Esophagus squamous epithelium (tissue), 5 donors: Measurements from ENCODE around the gene P4HB. TPM values are rescaled to one million over a fixed set of nuclear protein-coding genes. Genes with fewer than 3 reads are reported as not detected.

ENCODE experiments used
- DNase-seq: peaks from one replicate; lab custom pipeline; 2025; lab: John Stamatoyannopoulos, UW
- H3K27ac ChIP-seq, 4 donors: fragments of 200-600 bp; sonication (generic); one replicate each; pipeline ENCODE4 v1.5.1; 2016 to 2019; ENCODE audit warnings: mild to moderate bottlenecking in 1 of 4
- H3K27me3 ChIP-seq, 4 donors: fragments of 200-600 bp; sonication (generic); 1 replicate in 3 of 4; 2 replicates in 1 of 4; pipeline versions ENCODE4 v1.5.1 to v1.6.0; 2017 to 2021; ENCODE audit warnings: antibody characterized with exemption in 1 of 4
- H3K36me3 ChIP-seq, 3 donors: fragments of 200-600 bp; sonication (generic); one replicate each; pipeline ENCODE4 v1.5.1; 2016 to 2019
- H3K4me1 ChIP-seq, 3 donors: fragments of 200-600 bp; sonication (generic); one replicate each; pipeline ENCODE4 v1.5.1; 2017 to 2019
- H3K4me3 ChIP-seq, 4 donors: fragments of 200-600 bp; sonication (generic); 1 replicate in 3 of 4; 2 replicates in 1 of 4; pipeline ENCODE4 v1.5.1; 2016 to 2019; ENCODE audit warnings: mild to moderate bottlenecking in 2 of 4, moderate library complexity in 1 of 4
- H3K9me3 ChIP-seq, 3 donors: fragments of 200-600 bp; sonication (generic); one replicate each; pipeline ENCODE4 v1.5.1; 2016 to 2019
- POLR2A ChIP-seq, 4 donors: fragments of 450-650 bp; IDR thresholded peaks; one replicate each; pipeline ENCODE4 v1.6.1; 2017; ENCODE audit warnings: antibody characterized with exemption in 4 of 4, mild to moderate bottlenecking in 4 of 4, moderate library complexity in 3 of 4
- WGBS, 2 donors: methylation state at CpG; one replicate each; pipeline ENCODE4 v1.1.5; 2018; 5-methylcytosine and 5-hydroxymethylcytosine counted together
- intact Hi-C: fragments of 100-400 bp; cut with DNase I; formaldehyde crosslinking; loops from one replicate; pipeline ENCODE4 v1.15.0; 2022
- total RNA-seq, 4 donors: library from RNA; depleted of rRNA; stranded (reverse); fragments of >200 nt; gene quantifications; one replicate each; pipeline ENCODE4 v1.1.0, GENCODE V29; 2016
- TF ChIP-seq, protein P1 (sequence below), 6 experiments: fragments of 450-650 bp in 4 of 6; fragments of 200-600 bp in 2 of 6; sonication (generic) in 2 of 6; IDR thresholded peaks; one replicate each; pipeline ENCODE4 v1.5.1; 2016 to 2019; ENCODE audit warnings: antibody characterized with exemption in 6 of 6, mild to moderate bottlenecking in 4 of 6, moderate library complexity in 4 of 6
- donor health status: DM: yes; HTN: yes; CAD: no.

P4HB gene
- total RNA-seq, 4 donors from 2014 or later: 459 to 2,191 (median 1,569) TPM

- peaks cover 11 to 53% (median 22%) of the 10 kb centered on the region in 3 donors for H3K36me3 ChIP-seq
- no peaks in the 10 kb centered on the region for H3K27me3 ChIP-seq
- peak overlapping the region; percentile 95 to 100 (median 98) for H3K27ac ChIP-seq
- H3K4me1 ChIP-seq: peaks cover 37 to 89% (median 50%) of the 10 kb centered on the region in 3 donors
- 67% methylated on average over 5 to 6 of the region's 18 CpGs for WGBS, 2 donors
- H3K4me3 ChIP-seq: no peak overlapping the region
- no peak for TF ChIP-seq POLR2A (IDR thresholded peaks at IDR 0.05)
- TF ChIP-seq, protein P1, sequence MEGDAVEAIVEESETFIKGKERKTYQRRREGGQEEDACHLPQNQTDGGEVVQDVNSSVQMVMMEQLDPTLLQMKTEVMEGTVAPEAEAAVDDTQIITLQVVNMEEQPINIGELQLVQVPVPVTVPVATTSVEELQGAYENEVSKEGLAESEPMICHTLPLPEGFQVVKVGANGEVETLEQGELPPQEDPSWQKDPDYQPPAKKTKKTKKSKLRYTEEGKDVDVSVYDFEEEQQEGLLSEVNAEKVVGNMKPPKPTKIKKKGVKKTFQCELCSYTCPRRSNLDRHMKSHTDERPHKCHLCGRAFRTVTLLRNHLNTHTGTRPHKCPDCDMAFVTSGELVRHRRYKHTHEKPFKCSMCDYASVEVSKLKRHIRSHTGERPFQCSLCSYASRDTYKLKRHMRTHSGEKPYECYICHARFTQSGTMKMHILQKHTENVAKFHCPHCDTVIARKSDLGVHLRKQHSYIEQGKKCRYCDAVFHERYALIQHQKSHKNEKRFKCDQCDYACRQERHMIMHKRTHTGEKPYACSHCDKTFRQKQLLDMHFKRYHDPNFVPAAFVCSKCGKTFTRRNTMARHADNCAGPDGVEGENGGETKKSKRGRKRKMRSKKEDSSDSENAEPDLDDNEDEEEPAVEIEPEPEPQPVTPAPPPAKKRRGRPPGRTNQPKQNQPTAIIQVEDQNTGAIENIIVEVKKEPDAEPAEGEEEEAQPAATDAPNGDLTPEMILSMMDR (IDR thresholded peaks at IDR 0.05): no peak
- intact Hi-C loops: no loop called here
- H3K9me3 ChIP-seq: no peaks in the 10 kb centered on the region
- DNase-seq: no peak
Measured at GRCh38 chr17:81866440-81867169, 6.3 kb upstream of the P4HB start.

- peaks cover 42 to 91% (median 53%) of the 10 kb centered on the region in 3 donors for H3K4me1 ChIP-seq
- no peak for TF ChIP-seq POLR2A (IDR thresholded peaks at IDR 0.05)
- TF ChIP-seq, protein P1 (IDR thresholded peaks at IDR 0.05): no peak
- no peak for DNase-seq
- no peaks in the 10 kb centered on the region for H3K27me3 ChIP-seq
- H3K36me3 ChIP-seq: peaks cover 11 to 53% (median 22%) of the 10 kb centered on the region in 3 donors
- intact Hi-C loops: no loop called here
- no peak overlapping the region for H3K4me3 ChIP-seq
- no peaks in the 10 kb centered on the region for H3K9me3 ChIP-seq
- WGBS, 2 donors: 64% methylated on average over 8 of the region's 18 CpGs; no CpG with 5 or more reads in 1 of the 2 donors
- H3K27ac ChIP-seq: peak overlapping the region; percentile 95 to 100 (median 98)
Measured at GRCh38 chr17:81865733-81866439, 5.6 kb upstream of the P4HB start.

DNA sequence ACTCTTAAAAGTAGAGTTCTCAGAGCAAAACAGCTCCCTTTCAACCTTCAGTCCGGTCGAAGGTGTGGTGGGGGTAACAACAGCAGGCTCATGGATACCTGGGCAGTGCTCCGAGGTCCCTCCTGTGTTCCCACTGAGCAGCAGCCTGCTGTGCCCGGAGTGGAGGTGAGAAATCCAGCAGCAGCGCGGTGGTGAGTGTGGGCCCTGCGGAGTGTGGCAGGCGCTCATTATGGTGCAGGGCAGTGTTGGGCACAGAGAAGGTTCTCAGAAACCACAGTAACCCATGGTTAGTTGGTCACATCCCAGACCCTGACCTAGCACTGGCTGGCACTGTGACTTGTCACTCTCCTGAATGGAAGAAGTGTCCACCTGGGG lies 5.0 kb upstream of the P4HB start:
- TF ChIP-seq POLR2A (IDR thresholded peaks at IDR 0.05): no peak
- TF ChIP-seq, protein P1 (IDR thresholded peaks at IDR 0.05): no peak
- WGBS, 2 donors: 87 to 90% methylated on average over 7 of the region's 8 CpGs
- no peaks in the 10 kb centered on the region for H3K9me3 ChIP-seq
- H3K4me3 ChIP-seq: no peak overlapping the region
- H3K4me1 ChIP-seq: peaks cover 42 to 89% (median 53%) of the 10 kb centered on the region in 3 donors
- intact Hi-C loops: no loop called here
- H3K27ac ChIP-seq: peak overlapping the region in 3 of 4 donors; percentile 7 to 99 (median 95)
- peaks cover 11 to 53% (median 22%) of the 10 kb centered on the region in 3 donors for H3K36me3 ChIP-seq
- DNase-seq: no peak
- no peaks in the 10 kb centered on the region for H3K27me3 ChIP-seq

DNA sequence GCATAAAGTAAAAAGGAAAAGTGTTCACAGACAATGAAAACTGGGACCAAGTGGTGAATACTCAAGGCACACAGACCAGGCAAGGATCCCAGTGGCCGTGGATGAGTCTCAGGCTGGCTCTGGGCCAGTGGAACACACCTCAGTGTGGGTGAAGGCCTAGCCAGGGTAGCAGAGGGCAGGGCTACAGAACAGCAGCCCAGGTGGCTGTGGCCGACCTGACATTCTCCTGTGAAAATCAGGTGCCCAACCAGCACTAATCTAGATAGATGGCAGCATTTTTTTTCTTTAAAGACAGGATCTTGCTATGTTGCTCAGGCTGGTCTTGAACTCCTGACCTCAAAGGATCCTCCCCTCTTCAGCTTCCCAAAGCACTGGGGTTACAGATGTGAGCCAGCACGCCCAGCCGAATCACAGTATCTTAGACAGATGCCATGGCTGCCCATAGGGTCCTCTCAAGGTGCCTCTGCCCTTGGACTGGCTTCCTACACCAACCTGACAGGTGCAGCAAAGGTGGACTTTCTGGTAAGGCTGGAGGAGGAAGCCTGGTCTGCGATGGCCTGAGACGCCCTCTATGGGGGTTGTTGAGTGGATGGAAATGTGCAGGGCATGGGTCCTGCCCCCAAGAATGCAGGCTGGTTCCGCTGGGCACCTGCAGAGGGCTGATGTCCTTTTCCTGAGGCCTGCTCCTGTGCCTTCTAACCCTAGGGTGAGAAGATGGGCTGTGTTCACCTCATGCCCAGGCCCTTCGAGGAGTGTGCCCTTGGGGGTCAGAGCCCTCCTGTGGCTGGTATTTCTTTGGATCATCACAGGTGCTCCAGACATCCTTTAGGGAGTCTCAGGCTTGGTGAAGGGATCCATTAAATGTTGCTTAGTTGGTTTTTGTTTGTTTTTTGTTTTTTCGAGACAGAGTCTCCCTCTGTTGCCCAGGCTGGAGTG lies 3.8 kb upstream of the P4HB start:
- H3K27ac ChIP-seq: peak overlapping the region in 3 of 4 donors; percentile 11 to 57 (median 45)
- peaks cover 36 to 85% (median 46%) of the 10 kb centered on the region in 3 donors for H3K4me1 ChIP-seq
- WGBS, 2 donors: 54 to 77% methylated on average over 2 to 4 of the region's 9 CpGs

More for the DNA sequence above, 3.8 kb upstream of the P4HB start:
- Histone ChIP-seq H3K27me3 (no peaks in the 10 kb centered on the region), H3K36me3 (peaks cover 11 to 44% (median 16%) of the 10 kb centered on the region in 3 donors), H3K4me3 (no peak overlapping the region), H3K9me3 (no peaks in the 10 kb centered on the region)
- TF ChIP-seq, protein P1 (IDR thresholded peaks at IDR 0.05): no peak
- no peak for TF ChIP-seq POLR2A (IDR thresholded peaks at IDR 0.05)
- intact Hi-C loops: no loop called here
- no peak for DNase-seq
